ENCODE results near the gene MIDN.
A peak's percentile ranks its signal among the peaks of the same experiment; 100 is the strongest.

Gene MIDN

GRCh38 chr19:1233115-1233667 is 15.2 kb upstream of the MIDN start:
- no peak for DNase-seq

DNA sequence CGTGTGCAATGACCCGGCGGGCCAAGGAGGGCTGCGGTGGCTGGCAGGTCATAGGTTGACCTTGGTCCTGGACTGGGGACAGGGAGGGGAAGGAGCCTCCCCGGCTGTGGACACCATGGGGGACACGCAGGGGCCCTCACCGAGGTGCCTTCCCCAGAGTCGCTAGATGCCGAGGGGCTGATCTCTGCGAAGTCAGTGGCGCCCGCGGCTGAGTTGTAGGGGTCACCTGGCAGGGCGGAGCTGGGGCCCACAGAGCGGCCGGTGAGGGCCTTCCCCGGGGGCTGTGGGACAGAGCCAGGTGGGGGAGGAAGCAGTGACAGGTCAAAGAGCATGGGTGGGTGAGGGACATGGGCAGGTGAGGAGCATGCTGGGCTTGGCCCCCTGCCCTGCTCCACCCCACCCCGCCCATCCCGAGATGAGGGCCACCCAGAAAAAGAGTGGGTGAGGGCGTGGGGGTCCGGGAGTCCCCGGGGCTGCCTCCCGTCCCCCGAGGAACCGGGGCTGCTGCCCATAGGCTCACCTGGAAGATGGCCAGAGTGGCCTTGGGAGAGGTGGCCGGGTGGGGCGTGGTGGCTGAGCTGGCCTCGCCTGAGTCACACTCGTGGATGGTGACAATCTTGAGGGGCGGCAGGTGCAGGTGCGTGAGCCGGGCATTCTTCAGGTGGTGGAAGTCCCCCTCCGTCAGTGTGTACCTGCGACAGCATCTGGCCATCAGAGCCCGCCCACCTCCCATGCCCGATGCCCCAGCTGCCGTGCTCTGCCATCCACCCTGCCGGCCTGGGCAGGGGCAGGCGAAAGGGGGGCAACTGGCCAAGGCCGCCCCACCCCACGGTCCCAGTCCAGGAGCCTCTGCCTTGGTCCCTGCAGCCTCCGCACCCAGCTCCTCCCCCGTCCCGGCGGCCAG is 14.1 kb upstream of the MIDN start:
- no peak for DNase-seq

DNA sequence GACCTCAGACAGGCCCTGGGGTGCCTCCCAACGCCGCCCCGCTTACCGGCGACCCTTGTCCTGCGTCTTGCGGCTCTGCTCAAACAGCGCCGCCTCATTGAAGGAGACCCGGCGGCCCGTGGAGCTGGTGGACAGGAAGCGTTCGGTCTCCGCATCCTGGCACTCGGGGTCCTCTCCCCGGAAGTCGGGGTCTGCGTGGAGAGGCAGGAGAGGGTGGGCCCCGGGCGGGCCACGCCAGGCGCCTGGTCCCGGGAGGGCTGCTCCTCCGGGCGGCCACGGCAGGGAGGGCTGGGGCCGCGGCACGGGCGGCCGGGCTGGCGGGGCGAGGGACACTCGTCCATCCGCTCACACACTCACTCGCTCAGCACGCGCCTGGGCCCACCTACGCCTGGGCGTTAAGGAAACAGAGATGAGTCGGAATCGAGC is 13.4 kb upstream of the MIDN start:
- no peak for DNase-seq

GRCh38 chr19:1235625-1236538 is 12.5 kb upstream of the MIDN start:
- DNase-seq, result no peak

DNA sequence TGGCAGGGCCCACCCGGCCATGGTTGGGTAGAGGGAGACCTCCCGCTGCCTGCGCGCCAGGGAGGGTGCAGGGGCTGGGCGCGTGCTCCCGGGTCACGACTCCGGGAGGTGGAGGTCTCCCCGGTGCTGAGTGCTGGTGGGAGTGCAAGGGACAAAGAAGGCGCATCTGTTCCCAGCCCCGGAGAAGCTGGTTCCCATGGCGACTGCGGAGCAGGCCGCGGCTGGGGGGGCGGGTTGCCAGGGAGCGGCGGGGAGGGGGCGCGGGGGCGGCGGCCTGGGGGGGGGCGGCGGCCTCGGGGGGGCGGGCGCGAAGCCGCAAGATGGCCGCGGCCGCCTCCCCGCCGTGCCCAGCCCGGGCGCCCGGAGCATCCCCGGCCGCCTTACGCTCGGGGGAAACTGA is 11.8 kb upstream of the MIDN start:
- DNase-seq, result no peak

DNA sequence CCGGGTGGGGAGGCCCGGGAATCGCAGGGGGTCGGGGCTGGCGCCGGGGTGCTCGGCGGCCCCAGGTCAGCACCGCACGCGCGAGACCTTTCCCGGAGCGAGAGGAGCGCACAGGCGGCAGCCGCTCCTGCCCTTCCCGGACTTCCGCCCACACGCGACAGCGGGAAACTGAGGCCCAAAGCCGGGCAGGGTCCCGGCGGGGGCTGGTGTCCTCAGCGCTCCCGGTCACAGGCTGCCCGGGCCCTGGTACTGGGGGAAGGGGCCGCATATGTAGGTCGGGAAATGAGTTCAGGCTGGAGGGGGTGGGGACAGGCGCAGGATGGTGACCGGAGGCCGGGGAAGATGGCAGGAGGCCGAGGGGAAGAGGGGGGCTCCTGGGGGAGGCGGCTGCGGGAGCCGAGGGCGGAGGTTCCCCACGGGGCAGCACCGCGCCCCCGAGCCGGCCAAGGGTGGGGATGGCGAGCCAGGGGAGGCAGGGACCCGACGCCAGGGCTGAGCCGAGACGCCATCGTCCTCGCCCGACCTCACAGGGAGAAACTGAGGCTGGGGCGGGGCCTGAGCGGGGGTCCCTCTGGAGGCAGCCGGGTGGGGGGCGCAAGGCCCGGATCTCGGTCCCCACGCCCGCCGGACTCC is 11.2 kb upstream of the MIDN start:
- no peak for DNase-seq

DNA sequence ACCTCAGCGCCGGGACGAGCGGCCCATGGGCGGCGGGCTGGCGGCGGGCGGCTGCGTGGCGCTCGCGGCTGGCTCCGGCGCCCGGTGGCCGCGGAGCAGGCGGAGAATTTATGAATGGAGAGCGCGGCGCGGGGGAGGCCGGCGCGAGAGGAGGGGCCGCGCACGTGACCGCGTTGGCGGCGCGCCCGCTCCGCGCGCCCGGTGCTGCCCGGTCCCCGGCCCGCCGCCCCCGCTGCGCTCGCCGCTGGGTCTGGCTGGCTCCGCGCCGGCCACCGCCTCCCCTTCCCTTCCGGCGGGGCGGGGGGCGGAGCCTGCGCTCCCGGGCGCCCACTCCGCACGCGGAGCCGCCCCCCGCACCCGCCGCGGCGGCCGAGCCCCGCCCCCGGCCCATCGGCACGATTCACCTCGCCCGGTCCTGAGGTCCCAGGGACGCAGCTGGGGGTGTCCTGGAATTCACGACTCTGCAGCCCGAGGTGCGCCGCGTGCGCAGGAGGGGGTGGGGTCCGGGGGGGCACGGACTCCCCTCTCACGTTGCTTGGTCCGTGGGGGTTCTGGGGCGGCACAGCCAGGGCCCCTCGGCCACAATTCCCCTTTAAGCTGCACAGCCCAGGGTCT is 10.5 kb upstream of the MIDN start, which contains the start of gene CBARP:
CBARP (minus strand) TSS at position 252 of the 615 bp plus-strand sequence. CDS start 1,905 bp downstream, outside the sequence.
- DNase-seq, result no peak

- no peak for DNase-seq
These were observed 9.7 kb upstream of the MIDN start for GRCh38 chr19:1238369-1239303.

GRCh38 chr19:1239420-1239795 is 9.0 kb upstream of the MIDN start:
- no peak for DNase-seq

GRCh38 chr19:1239796-1240737 is 8.3 kb upstream of the MIDN start:
- DNase-seq, result peak; percentile 87 to 91

DNA sequence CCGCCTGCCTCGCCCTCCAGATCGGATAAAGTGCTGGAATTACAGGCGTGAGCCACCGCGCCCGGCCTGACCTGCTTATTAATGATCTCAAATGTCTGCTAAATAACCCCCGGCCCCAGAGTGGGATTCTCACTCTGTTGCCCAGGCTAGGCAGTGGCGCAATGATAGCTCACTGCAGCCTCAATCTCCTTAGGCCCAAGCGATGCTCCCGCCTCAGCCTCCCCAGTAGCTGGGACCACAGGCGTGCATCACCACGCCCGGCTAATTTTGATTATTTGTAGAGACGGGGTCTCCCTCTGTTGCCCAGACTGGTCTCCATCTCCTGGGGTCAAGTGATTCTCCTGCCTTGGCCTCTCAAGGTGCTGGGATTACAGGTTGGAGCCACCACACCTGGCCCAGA is 7.5 kb upstream of the MIDN start:
- no peak for DNase-seq

DNA sequence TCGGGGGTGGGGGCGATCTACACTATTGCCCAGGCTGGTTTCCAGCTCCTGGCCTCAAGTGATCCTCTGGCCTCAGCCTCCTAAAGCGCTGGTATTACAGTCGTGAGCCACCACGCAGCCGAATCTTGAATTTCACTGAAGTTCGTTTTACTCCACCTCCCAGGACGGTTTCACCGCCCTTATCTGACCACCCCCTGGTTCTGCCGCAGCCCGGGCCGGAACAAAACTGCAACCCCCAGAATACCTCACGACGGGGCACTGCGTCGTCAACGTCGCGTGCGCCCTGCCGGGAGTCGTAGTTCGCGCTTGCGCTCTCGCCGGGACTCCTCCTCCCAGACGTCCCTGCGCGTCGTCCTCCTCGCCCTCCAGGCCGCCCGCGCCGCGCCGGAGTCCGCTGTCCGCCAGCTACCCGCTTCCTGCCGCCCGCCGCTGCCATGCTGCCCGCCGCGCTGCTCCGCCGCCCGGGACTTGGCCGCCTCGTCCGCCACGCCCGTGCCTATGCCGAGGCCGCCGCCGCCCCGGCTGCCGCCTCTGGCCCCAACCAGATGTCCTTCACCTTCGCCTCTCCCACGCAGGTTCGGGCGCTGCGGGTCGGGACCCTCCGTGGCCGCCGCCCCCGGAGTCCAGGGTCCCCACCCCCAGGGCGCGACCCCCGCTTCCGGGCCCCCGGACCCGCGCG is 6.8 kb upstream of the MIDN start, which contains the start of gene ATP5F1D:
ATP5F1D (plus strand) TSS at position 335 of the 679 bp plus-strand sequence; CDS start at position 435, 100 bp downstream.
- peak; percentile 84 to 88 for DNase-seq

GRCh38 chr19:1243768-1244692 is 4.4 kb upstream of the MIDN start:
- peak; percentile 81 to 83 for DNase-seq

DNA sequence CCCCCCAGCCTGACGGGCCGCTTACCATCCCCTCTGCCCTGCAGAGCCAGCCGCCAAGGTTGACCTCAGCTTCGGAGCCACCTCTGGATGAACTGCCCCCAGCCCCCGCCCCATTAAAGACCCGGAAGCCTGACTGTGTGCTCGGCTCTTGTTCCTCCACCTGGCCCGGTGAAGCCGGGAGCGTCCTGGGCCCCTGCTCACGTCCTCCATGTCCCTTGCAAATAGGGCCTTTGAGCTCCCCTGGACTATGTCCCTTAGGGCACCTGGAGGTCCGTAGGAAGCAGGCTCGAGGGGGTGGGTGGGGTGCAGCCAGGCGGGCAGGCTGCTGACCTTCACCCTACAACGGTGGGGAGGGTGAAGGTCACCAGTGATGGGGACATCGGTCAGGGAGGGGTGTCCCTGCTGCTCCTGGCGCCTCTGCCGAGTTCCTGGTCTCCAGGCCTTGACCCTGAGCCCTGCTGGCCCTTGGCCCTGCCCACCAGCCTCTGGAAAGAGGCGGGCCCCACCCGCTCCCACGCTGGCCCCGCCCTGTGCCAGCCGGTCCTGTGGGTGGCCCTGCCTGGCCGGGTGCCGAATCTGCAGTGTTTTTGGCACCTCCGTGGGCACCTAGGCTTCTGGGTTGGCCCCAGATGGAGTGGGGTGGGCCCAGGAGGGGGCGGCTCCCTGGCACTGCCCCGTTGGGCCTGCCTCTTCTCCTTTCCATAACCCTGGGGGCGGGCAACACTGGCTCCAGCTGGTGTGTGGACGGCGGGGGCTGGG is 3.5 kb upstream of the MIDN start:
- DNase-seq, result no peak

DNA sequence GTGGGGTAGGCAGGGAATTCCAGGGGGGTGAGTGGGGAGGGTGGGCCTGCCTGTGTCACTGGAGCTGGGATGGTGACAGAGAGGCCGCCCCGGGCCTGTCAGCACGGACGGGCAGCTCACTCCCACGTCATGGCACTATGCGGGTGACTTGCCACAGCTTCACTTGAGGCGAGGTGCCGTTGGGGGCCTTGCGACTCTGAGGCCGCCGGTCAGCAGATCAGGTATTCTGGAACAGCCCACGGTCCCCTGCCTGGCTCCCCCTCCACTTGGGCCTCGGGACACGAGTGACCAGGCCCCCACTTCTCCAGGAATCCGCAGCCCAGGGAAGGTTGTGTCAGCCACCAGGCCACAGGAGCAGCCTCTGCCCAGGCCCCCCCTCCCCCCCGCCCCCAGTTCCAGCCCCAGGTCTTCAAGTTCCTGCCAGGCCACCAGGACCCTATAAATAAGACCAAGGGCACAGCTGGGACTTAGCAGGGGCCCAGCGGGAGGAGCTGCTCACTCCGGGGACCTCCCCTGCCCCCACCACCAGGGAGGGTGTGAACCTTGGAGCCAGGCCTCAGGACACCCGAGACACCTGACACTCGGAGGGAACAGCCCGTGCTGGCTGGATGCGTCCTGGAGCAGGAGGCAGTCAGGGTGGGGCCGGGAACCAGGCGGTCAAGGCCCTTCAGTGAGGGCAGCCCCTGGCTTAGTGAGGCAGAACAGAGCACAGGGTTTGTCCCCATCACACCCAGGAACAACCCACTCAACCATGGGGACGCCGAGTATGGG is 2.7 kb upstream of the MIDN start:
- no peak for DNase-seq
